ENCODE results near the gene SYPL1.

GRCh38 chr7:106108991-106109390 is 3.1 kb downstream of the SYPL1 start:
- TF ChIP-seq CTCF (IDR thresholded peaks at IDR 0.05; ENCODE audit: insufficient read depth, low read length) (no peak), REST (IDR thresholded peaks at IDR 0.05; ENCODE audit: insufficient replicate concordance, low read depth) (no peak), POLR2AphosphoS5 (IDR thresholded peaks at IDR 0.05; ENCODE audit: low read depth) (no peak)

All from HL-60 (cell line).